Left renal pelvis (tissue), 4 donors: ENCODE data around the gene DYNLT1. TPM values are rescaled to one million over a fixed set of nuclear protein-coding genes. Genes with fewer than 3 reads are reported as not detected.
"Not testable (repeated sequence)": the region's sequence is repeated elsewhere in the genome, so short reads cannot be mapped to it uniquely, and the experiment has no call there.

Experiments used
- DNase-seq, 4 donors: peaks; one replicate each; pipeline ENCODE4 v3.0.0-alpha.2; 2013; ENCODE audit warnings: low read depth in 4 of 4, low spot score in 3 of 4
- polyA plus RNA-seq, 4 donors: library from polyadenylated mRNA; unstranded; fragments of 120-200 nt; gene quantifications; one replicate each; pipeline ENCODE4 v1.2.1, GENCODE V29; 2013; ENCODE audit not compliant: insufficient read length in 4 of 4

The DYNLT1 gene
- polyA plus RNA-seq: 100 to 1,000 TPM; 121 to 196 (median 157) TPM

DNA sequence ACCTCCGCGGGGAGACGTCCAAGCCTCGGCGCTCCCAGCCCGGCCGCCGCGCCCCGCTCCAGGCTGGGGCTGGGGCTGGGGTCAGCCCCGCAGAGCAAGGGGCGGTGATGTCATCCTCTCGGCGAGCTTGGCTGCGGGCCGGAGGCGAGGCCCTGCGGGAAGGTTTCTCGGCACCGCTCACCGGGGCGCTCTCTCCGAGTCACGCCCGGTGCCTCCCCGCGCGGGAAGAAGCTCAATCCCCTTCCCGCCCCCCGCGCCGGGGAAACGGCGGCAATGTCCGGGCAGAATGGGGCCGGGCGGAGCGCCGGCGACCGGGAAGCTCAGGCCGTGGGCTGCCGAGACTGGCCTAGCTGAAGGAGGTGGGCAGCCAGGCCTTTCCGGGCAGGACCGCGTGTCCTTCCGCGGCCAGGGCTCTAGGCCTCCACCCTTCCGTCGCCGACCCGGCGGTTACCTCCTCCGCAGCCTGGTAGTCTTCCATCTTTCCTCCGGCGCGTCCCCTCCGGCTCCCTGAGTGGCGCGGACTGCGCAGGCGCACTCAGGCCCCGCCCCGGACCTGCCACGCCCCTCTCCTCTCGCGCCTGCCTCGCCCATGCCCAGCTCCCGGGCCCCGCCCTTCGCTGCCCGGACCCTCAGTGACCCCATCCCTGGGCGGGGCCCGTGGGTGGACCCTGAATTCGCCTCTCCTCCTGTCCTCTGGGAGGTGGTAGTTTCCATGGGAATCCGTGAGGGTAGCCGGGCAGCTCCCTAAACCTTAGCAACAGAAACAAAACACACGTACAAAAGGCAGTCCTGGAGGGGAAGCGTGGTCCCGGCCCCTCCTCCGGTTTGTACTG, at the start of gene DYNLT1:
DYNLT1 (minus strand) TSS at position 513 of the 833 bp plus-strand sequence; CDS start at position 478, 35 bp downstream.
- DNase-seq: peak; percentile 79 to 91 (median 87)

GRCh38 chr6:158688860-158689259, 44.3 kb upstream of the DYNLT1 start:
- no peak for DNase-seq

DNA sequence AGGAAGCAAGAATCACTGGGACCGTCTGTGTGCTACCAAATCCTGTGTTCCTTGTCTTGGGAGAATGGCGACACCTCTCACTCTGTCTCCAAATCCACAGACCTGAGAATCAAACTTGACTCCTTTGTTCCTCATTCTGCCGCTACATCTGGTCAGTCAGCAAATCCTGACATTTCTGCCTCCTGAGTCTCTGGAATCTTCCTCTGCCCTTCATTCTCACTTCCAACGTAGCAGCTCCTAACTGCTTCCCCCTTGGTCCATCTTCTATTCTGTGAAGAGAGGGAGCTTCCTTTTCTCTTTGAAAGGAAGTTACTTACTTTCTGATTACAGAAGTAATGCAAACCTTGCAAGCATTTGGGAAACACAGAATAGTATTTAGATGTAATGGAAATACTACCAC, 43.0 kb upstream of the DYNLT1 start:
- no peak for DNase-seq

- DNase-seq: no peak
Measured at GRCh38 chr6:158686791-158687381, 42.3 kb upstream of the DYNLT1 start.

- no peak for DNase-seq
Measured at GRCh38 chr6:158686311-158686710, 41.8 kb upstream of the DYNLT1 start.

DNA sequence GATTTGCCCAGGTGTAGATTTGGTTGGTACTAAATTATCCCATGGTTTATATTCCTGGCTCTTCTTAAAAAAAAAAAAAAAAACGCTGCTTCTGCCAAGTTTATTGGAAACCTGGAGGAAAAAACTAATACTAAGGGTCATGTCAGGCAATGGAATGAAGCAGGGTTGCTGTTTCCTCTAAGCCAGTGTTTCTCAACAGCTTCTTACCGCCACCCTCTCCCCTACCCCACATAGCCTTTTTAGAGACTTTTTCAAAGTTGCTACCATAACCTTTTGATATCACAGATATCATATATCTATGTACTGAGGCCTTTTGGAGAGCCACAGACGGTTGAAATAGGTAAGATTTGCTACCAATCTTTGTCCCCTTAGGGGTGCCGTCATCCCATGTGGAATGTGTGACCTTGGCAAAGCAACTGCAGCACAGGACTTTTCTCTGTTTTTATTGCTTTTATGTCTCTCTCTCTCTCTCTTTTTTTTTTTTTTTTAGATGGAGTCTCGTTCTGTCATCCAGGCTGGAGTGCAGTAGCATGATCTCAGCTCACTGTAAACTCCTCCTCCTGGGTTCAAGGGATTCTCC, 40.3 kb upstream of the DYNLT1 start:
- no peak for DNase-seq

- no peak for DNase-seq
Measured at GRCh38 chr6:158684311-158684710, 39.8 kb upstream of the DYNLT1 start.

GRCh38 chr6:158680481-158680880, 35.9 kb upstream of the DYNLT1 start:
- DNase-seq: no peak

- DNase-seq: no peak
Measured at GRCh38 chr6:158680015-158680414, 35.5 kb upstream of the DYNLT1 start.

GRCh38 chr6:158677906-158678578, 33.5 kb upstream of the DYNLT1 start:
- DNase-seq: no peak

GRCh38 chr6:158677094-158677493, 32.6 kb upstream of the DYNLT1 start:
- not testable (repeated sequence) for DNase-seq

GRCh38 chr6:158674342-158675131, 30.0 kb upstream of the DYNLT1 start:
- no peak for DNase-seq

DNA sequence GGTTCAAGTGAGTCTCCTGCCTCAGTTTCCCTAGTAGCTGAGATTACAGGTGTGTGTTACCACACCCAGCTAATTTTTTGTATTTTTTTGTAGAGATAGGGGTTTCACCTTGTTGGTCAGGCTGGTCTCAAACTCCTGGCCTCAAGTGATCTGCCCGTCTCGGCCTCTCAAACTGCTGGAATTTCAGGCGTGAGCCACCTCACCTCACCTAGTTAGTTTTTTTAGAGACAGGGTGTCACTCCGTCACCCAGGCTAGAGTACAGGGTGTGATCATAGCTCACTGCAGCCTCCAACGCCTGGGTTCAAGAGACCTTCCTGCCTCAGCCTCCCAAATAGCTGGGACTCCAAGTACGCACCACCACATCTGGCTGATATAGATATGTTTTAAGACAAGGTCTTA, 28.2 kb upstream of the DYNLT1 start:
- DNase-seq: no peak

- not testable (repeated sequence) for DNase-seq
Measured at GRCh38 chr6:158672119-158672518, 27.6 kb upstream of the DYNLT1 start.

DNA sequence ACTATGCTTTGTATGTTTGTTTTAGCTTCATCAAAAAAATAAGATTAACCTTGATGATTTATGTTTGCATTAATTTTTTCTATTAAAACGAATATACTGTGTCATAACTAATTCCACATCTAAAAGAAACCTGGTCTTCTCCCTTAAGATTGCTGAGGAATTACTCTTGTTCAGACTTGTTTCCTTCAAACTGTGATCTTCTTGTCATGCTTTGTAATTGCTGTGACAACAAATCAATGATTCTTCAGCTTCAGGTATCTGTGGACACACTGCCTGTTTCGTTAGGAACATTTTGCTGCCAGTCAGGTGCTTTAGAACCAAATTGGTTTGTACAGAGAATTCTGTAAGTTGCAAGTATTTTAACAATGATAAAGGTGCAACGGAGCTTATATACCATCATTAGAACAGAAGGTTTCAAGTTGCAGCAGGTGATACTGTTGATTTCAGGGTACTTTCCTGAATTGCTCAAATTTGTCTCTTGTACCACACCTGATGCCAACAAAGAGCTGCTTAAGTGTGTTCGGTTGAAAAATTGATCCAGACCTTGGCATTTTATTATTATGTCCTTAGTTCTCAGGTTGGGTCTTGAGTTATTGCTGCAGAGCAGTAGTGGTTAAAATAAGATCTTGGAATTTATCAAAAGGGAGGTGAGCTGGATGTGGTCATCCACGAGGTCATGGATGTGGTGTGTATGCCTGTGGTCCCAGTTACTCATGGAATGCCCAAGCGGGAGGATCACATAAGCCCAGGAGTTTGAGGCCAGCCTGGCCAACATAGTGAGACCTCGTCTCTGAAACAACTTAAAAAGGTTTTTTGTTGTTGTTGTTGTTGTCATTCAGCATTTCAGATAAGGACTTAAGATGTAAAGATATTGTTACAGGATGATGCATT, 24.8 kb upstream of the DYNLT1 start:
- DNase-seq: no peak

- DNase-seq: no peak
Measured at GRCh38 chr6:158668707-158669103, 24.2 kb upstream of the DYNLT1 start.

GRCh38 chr6:158667360-158667981, 22.9 kb upstream of the DYNLT1 start:
- DNase-seq: no peak

GRCh38 chr6:158666628-158667359, 22.3 kb upstream of the DYNLT1 start:
- DNase-seq: no peak
